Stimulated activated CD4-positive, alpha-beta T cell treated with anti-CD3 and anti-CD28 coated beads, Interleukin-2, amount 100 ng/mL, for 4 hours (primary cell): ENCODE results near the gene SMG6.

Experiments
- DNase-seq: peaks from one replicate; pipeline ENCODE4 v3.0.0-alpha.2; 2020; ENCODE audit warnings: low read depth

Gene SMG6

DNA sequence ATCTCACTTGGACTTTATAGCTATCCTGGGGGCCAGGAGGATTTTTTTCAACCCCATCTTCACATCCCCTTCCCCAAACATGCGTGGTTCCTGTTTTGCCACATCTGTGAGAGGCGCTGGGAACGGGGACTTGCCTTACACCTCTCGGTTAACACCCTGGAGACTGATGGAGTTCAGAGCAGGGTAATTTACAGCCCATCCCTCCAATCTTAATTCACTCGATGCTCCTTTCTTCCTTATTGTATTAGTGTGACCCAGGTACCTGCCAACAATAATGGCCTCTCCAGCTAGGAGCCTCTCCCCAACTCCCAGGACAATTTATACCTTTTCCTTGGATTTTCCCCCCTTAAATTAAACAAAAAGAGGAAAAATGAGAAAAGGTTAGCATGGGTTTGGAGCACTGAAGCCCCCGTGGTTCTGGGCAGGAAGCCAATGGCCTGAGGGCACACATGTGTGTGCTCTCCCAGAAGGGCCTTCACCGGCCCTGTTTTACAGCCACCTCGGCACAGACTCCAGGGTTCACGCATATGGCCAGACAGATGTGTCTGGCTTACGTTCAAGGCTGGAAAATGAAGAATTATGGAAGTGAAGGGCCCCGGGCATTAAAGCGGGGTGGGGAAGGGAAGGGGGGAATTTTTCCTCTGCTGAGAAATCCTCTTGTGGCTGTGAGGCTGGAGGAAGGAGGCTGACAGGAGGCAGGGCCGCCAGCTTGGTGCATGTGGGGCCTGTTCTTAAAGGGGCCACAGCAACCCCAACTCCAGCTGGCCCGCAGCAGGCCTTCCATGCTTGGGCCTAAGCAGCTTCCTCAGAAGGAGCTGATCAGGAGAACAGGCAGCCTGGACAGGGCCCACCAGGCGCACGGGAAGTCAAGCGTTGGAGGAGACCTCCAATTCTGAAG is 227.2 kb downstream of the SMG6 start:
- DNase-seq: no peak

DNA sequence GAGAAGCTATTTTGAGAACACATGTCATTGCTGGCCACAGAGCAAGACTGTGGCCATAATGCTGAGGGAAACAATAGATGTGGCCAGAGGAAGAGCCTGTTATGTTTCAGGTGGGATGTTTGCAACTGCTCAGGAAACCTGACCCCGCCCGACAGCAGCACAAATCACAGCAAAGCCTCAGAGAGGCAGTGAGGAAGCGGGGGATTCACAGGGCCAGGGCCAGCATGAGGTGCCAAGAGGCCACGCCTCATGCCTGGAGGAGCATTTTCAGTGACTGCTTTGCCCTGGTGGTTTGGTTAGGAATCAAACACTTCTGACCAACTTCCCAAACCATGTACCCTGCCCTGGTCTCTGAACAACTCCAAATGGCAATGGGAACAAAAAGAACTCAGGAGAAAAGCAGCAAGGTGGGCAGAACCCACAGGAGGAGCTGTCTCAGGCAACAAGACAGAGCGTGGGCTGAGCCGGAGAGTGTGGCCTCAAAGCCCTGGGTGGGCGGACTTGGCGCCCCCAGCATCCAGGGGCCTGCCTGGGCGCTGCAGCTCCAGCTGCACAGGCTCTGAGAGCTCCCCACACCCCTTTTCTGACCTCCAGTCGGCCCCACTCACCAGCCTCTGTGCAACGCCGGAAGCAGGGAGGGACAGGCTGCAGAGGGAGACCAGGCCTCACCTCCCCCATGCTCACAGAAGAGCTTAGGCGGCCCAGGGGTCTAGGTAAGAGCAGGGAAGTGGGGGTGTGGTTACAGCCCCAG is 228.1 kb downstream of the SMG6 start:
- no peak for DNase-seq

DNA sequence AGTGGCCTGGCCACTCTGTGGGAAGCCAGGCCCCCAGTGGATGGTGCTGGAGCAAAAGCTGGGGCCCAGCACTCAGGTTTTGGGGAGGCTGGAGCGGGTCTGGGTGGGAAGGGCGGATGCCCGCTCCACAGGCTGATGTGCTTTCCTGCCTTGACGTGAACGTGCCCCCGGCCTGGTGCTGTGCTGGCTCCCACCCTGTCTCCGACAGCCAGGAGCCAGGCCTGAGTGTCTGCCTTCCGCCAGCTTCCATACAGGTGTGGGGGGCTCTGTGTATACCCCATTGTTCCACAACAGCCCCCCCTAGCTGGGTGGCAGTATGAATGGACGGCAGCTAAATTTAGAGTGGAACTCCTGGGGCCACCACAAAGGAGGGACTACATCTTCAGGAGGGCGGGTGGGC is 228.7 kb downstream of the SMG6 start:
- DNase-seq: no peak

- no peak for DNase-seq
These were observed 231.9 kb downstream of the SMG6 start for GRCh38 chr17:2071455-2072281.

- no peak for DNase-seq
These were observed 232.6 kb downstream of the SMG6 start for GRCh38 chr17:2071024-2071385.

GRCh38 chr17:2070241-2071023 is 233.2 kb downstream of the SMG6 start:
- no peak for DNase-seq

DNA sequence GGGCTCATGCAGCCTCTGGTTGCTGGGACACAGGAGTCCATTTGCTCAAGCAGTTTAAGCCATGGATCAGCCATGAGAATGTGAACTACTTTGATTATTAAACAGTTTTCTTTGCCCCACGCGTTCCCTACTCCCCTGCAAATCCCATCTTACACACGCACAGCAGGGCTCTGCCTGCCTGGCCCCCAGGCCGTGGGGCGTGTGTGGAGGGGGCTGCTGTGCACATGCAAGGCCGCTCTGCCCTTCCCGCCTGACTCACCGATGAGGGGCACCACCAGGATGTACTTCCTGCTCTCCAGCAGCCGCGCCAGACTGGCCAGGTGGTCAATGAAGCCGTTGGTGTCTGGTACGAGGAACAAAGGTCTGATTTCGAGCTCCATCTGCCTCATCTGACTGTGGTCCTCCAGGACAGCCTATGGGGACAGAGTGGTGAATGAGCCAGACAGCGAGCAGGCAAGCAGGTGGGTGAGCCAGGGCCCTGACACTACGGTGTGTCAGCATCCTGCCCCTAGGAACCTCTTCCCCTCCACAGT is 235.0 kb downstream of the SMG6 start:
- DNase-seq: no peak

DNA sequence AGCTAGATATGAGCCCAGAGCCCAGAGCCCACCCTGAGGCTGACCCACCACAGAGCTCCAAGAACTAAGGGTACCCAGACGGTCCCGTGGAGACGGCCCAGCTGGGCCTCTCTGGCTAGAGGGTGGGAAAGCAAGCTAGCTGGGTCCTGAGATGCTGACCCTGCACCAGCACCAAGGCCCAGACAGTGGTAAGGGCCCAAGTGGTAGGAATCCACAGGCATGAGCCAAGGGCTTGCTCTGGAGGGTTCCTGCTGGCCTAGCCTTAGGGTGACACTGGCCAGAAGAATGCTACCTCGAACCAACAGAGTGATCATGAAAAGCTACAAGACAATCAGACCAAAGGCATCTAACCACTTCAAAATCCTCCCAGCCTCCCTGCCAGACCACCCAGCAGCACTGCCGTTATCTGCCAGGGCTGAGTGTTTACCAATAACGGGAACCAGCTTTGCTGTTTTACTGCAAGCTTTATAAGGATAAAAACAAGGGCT is 235.5 kb downstream of the SMG6 start:
- no peak for DNase-seq

DNA sequence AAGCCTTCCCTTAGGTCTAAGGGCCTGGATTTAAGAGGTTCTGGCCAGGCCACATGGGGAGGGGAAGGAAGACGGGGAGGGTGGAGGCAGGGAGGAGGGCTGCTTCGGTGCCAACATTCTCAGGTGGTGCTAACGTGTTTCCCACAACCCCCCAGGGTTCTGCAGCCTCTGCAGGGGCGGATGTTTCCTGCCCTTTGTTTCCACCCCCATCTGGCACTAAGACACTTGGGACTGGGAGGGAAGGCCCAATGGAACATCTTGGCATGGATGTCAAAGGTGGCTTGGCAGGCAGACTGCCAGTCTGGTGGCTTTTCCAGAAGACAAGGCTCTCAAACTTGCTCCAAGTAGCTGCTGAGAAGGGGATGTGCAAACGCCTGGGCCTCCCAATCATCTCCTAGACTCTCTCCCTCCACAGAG is 236.0 kb downstream of the SMG6 start:
- DNase-seq: no peak

DNA sequence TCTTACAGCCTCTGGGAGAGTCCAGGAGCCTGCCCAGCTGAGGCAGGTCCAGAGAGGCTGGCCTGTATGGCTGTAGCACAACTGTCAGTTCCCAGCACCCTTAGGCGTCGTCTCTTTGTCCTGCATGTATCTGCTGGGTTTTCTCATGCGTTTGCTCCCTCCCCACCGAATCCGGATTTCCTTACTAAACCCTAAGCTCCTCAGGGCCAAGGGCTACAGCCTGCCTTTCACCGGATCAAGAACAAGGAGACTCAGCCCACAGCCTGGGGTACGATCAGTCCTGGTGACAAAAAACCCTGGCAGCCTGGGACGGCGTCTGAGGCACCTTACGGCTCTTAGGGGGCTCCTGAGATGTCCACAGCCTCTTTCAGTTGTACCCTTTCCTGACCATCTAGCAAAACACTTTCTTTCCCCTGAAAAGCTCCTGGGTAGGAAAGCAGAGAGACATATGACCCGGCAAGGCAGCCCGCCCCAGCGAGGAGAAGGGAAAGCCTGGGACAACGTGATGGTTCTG is 236.5 kb downstream of the SMG6 start:
- no peak for DNase-seq

DNA sequence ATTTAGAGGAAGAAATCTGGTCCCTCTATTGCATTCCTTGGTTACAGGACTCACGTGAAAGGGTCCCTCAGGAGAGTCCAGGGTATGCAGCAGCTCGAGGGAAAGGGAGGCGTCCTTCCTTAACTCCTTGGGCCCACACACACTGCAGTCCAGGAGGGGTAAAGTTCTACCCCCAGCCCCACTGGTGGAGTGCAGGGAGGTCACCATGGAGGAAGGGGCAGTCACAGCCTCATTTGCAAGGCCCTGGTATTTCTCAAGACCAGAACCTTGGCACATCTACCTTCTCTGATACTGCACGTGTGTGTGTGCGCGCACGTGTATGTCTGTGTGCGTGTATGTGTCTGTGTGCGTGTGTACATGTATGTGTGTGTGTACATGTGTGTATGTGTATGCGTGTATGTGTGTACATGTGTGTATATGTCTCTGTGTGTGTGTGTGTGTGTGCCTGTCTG is 237.6 kb downstream of the SMG6 start:
- no peak for DNase-seq

DNA sequence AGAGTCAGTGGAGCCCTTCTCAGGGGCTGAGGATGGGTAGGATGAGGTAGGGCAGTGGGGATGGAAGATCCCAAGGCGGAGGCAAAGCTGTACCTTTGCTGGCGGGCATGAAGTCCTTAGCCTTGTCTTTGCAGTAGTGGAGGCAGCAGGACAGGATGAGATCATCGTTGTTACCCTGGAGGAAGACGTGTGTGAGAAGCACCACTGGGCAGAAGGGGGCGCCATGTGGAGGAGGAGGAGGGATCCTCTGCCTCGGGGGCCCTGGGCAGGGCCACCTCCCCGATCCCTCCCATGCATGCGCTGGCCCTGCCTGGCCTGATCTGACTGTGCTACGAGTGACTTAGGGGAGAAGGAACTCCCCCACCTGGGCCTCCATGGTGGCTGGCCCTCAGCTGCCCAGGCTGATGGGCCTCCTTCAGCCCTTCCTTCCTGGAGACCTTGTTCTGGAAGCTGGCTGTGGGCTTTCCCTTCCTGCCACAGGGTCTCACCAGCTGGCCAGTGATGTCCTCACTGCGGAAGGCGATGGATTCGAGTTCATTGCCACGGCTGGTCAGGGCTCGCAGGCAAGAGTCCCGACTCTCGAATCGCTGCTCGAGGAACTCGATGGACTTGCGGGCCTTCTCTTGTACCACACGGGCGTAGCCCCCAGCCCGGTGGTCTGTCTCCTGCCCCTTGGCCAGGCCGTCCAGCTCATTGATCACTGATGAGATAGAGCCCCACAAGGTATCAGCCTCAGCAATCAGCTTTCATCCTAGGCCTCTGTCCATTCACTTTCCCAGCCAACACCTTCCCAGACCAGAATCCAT is 238.4 kb downstream of the SMG6 start:
- no peak for DNase-seq

GRCh38 chr17:2064520-2064971 is 239.0 kb downstream of the SMG6 start:
- DNase-seq: no peak

GRCh38 chr17:2064147-2064489 is 239.5 kb downstream of the SMG6 start:
- DNase-seq: no peak

DNA sequence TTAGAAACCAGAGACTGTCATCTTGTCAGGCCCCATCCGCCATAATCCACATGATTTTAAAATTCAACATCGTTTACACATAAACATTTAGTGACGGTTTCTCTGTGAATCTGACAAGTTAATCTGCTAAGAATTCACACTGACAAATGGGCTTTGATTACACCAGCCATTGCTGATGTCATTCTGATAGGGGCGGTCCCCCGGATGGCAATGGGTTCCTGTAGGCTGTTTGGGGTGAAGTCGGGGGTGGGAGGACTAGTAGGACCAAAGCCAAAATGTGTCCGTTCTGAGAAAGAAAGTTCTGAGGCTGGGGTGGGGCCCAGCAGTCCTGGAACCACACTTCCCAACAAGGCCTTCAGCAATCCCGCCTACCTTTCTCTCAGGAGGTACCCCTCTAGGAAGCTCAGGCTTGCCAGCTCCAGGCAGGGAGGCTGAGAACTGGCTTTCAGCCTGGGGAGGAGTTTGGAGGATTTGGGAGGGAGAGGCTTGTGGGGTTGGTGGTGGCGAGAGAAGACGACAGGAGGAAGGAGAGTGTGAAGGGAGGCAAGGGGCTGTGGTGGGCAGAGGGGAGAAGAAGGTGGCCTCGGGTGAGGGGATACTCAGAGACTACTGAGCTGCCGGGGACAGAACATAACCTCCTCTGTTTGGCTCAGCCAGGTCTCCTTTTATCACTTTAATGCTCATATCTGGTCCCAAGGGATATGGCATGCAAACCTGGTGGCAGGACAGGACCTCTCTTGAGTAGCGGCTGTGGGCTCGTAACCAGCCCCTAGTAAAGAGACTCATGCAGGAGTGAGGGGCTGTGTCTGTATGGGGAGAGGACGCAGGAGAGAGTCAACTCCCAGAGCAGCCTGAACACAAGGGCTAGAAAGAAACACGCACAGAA is 240.1 kb downstream of the SMG6 start:
- no peak for DNase-seq

GRCh38 chr17:2062571-2063183 is 240.9 kb downstream of the SMG6 start:
- no peak for DNase-seq

DNA sequence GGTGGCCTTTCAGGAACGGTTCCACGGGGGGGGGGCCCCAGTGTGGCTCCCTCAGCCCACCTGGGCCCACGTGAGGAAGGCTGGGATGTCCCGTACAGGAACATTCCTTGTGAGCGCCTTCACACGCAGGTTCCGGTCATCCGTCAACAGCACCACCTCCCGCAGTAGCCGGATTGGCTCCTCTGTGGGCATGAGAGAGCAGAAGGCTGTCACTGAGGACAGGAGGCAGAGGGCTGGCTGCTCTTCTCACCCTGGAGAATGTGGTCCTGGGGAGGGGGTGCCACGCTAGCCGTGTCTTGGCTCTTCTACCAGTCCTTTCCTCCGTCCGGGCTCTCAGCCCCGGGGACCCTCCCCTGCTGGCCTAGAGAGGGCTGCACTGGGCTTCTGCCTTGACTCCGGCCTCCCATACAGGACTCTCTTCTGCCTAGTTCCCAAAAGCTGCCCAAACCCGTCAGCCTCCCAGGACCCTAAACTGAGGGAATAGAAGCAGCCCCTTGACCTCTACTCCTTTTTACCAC is 242.1 kb downstream of the SMG6 start:
- no peak for DNase-seq

- no peak for DNase-seq
These were observed 242.7 kb downstream of the SMG6 start for GRCh38 chr17:2060681-2061440.
